LNCaP clone FGC (cell line): ENCODE measurements around the gene ZYX.
"Not testable (repeated sequence)": the region's sequence is repeated elsewhere in the genome, so short reads cannot be mapped to it uniquely, and the experiment has no call there.

Experiments
- DNase-seq: peaks from one replicate; pipeline ENCODE4 v3.0.0-alpha.2; 2011; ENCODE audit warnings: low read depth
- H3K4me3 ChIP-seq: 2 replicates; pipeline ENCODE4 v1.5.1; 2011; ENCODE audit warnings: mild to moderate bottlenecking, low read depth, low read length, control low read depth
- CTCF ChIP-seq: IDR thresholded peaks from 2 replicates; pipeline ENCODE4 v1.5.1; 2012; ENCODE audit warnings: mild to moderate bottlenecking; ENCODE audit not compliant: control insufficient read depth, insufficient read depth; ENCODE audit errors: extremely low read depth

The ZYX gene

DNA sequence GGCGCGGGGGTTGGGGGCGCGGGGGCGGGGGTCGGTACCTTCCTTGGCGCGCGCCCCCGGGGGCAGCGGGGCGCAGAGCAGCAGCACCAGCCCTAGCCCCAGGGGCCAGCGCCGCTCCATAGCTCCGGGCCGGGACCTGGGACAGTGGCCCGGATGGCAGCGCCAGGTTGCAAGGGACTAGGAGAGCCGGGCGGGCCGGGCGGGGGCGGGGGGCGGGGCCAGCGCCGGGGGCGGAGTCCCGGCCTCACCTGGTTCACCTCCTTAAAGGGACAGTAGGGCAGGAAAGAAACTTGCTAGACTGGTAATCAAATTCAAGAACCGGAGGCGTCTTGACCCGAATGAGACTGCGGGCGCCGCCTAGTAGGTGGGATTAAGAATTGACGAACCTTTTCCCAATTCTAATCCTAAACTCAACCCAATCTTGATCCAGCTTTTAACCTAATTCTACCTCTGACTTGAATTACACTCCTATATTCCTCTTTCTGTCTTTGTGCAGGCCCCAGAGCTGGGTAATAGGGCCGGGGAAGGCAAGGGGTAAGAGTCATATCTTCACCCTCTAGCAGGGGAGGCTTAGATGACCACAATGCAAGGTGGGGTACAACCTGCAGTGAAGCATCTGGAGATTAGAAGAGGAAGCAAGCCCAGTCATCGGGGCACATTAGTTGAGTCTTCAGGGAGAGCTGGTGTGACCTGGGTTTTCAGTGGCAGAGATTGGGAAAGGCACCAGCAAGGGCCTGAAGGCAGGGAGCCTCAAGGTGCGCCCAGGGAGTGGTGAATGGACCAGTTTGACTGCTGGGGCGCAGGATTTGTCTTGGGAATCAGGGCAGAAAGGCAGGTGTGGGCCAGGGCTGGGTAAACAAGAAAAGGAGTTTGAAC, 27.8 kb downstream of the ZYX start, which contains the start of gene EPHA1:
Gene EPHA1 (minus strand): TSS at position 171 of the 876 bp plus-strand sequence. CDS start 51 bp downstream, at position 120.
- H3K4me3 ChIP-seq = peak within 1 kb of the TSS; percentile 71
- DNase-seq = peak; percentile 88
- peak; percentile 66 for TF ChIP-seq CTCF

DNA sequence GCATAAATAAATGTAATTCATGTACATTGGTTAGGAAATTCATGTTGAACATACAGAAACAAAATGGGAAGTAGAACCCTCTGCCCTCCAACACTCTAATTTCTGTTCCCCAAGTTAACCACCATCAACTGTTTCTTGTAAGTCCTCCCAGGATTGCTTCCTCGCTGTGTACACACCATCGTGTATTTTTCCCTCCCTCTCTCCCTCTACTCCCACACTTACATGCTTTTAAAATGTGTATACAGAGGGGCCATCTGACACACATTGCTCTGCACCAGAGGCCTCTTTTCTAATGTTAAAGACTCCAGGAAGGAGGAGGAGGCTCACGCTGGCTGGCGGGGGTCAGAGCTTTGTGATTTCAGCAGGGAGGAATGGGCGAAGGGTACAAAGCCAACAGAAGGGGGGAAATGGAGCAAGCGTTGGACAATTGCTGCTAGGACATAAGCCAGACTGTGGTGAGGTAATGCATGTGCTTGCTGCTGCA, 29.4 kb downstream of the ZYX start:
- H3K4me3 ChIP-seq = no peak overlapping the region
- DNase-seq = no peak

GRCh38 chr7:143411976-143412708, 31.0 kb downstream of the ZYX start:
- no peak overlapping the region for H3K4me3 ChIP-seq
- no peak for TF ChIP-seq CTCF
- no peak for DNase-seq

More for the DNA sequence above, 29.4 kb downstream of the ZYX start:
- no peak for TF ChIP-seq CTCF

DNA sequence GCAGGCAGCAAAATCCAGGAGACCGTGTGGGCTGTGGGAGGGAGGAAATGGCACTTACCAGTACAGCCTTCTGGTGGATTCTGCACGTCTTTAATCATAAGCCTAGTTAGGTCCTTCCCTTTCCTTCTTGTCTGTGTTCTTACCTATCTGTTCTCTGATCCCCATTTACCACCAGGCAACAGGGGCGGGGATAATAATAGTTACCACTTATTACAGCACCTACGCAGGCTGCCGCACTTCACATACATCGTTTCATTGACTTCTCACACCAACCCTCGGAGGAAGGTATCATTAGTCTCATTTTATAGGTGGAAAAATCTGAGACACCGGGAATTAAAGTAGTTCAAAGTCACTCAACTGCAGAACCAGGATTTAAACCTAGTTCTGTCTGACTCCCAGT, 32.0 kb downstream of the ZYX start:
- no peak for DNase-seq
- no peak for TF ChIP-seq CTCF
- no peak overlapping the region for H3K4me3 ChIP-seq

DNA sequence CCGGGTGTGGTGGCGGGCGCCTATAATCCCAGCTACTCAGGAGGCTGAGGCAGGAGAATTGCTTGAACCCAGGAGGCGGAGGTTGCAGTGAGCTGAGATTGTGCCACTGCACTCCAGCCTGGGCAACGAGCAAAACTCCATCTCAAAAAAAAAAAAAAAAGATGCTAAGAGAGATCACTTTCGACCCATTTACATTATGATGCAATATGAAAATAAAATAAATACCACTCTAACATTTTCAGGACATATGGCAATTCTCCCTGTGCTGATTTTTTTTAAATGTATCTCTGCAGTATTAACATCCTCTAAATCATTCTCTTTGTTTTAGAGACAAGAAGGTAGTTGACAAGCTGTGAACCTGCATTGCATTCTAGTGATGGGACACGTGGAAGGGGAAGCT, 34.1 kb downstream of the ZYX start:
- not testable (repeated sequence) for H3K4me3 ChIP-seq, DNase-seq

DNA sequence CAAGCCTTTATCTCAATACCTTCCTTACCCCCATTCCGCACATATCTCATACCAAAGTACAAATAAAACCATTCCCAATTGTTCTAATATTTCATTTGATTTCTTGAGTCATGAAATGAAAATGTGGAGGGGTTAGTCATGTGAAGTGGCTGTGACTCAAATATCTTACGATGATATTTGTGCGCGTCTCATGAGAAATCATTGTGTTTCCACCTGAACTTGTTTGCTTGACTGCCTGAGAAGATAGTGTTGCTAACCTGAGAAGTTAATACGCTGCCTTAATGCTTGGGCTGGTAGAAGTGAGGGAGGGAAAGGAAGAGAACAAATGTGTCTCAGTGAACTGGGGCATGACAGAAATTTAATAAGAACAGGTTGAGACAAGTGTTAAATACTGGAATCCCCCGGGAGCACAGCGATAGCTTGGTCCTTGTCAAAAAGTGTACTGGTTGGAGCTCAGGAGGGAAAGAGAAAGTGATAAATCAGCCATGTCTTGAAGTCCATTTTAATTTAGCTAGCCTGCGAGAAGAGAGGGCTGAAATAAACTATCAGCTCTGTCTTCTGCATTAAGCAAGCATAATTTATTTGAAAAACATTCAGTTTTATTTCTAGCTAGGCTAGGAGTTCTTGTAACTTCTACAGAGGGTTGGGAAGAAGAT, 34.7 kb downstream of the ZYX start:
- no peak for DNase-seq
- TF ChIP-seq CTCF = no peak
- H3K4me3 ChIP-seq = no peak overlapping the region
